Body of pancreas (tissue), 4 donors: ENCODE data around the gene RAB6A.

Experiments
- POLR2A ChIP-seq, 3 donors: fragments of 450-650 bp; IDR thresholded peaks; one replicate each; pipeline ENCODE4 v1.6.1; 2016; ENCODE audit warnings: antibody characterized with exemption in 3 of 3, mild to moderate bottlenecking in 2 of 3
- TF ChIP-seq, protein P1 (sequence below), 7 experiments: fragments of 450-650 bp in 4 of 7; fragments of 200-600 bp in 3 of 7; sonication (generic) in 3 of 7; IDR thresholded peaks; one replicate each; pipeline ENCODE4 v1.5.1; 2016 to 2019; ENCODE audit warnings: antibody characterized with exemption in 7 of 7

DNA sequence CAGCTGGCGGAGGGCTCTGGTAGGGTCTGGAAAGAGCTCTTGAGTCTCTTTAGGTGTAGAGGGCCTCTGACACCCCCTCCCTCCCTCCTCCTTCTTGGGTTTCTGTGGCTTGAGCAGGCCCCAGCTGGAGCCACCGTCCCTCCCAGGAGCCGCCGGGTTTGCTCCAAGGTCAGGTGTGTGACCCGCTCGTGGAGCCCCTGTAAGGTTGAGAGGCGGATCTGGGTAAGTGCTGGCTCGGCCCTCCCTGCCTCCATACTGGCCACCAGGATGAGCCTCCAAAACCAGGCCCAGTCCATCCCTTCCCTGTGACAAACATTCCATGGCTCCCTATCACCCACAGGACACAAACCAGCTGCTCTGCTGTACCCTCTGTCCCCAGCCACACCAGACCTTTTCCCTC is 105.2 kb downstream of the RAB6A start:
- TF ChIP-seq, protein P1, sequence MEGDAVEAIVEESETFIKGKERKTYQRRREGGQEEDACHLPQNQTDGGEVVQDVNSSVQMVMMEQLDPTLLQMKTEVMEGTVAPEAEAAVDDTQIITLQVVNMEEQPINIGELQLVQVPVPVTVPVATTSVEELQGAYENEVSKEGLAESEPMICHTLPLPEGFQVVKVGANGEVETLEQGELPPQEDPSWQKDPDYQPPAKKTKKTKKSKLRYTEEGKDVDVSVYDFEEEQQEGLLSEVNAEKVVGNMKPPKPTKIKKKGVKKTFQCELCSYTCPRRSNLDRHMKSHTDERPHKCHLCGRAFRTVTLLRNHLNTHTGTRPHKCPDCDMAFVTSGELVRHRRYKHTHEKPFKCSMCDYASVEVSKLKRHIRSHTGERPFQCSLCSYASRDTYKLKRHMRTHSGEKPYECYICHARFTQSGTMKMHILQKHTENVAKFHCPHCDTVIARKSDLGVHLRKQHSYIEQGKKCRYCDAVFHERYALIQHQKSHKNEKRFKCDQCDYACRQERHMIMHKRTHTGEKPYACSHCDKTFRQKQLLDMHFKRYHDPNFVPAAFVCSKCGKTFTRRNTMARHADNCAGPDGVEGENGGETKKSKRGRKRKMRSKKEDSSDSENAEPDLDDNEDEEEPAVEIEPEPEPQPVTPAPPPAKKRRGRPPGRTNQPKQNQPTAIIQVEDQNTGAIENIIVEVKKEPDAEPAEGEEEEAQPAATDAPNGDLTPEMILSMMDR (IDR thresholded peaks at IDR 0.05): no peak
- TF ChIP-seq POLR2A (IDR thresholded peaks at IDR 0.05): no peak
